ENCODE results near the gene GLI2.

GLI2 gene

DNA sequence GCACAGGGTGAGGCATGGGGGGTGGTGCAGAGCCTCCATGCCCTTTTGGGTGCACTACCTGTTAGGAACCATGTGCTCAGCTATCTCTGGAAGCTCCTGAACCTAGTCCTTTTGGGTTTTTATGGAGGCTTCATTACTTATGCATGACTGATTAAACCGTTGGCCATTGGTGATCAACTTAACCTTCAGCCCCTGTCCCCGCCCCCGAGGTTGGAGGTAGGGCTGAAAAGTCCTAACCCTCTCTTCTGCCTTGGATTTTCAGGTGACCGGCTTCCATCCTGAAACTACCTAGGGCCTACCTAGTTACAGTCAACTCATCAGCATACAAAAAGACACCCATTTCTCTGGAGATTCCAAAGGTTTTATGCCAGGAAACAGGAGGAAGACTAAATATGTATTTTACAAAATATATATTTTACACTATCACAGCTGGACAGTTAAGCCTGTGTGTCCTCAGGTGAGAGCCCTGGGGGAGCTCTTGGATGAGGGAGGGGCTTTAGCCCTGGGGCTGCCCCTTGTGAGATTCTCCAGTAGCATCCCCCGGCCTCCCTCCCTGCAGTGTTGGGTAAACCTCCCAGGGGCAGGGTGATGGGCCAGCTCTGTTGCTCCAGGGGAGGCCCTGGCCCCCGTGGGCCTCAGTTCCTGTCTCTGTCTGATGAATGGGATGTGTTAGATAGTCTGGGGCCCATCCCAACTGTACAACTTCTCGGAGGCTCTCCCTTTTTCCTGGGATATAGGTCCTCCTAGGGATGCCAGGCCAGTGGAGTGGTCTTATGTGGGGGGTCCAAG is 24.1 kb downstream of the GLI2 start:
- DNase-seq = no peak

DNA sequence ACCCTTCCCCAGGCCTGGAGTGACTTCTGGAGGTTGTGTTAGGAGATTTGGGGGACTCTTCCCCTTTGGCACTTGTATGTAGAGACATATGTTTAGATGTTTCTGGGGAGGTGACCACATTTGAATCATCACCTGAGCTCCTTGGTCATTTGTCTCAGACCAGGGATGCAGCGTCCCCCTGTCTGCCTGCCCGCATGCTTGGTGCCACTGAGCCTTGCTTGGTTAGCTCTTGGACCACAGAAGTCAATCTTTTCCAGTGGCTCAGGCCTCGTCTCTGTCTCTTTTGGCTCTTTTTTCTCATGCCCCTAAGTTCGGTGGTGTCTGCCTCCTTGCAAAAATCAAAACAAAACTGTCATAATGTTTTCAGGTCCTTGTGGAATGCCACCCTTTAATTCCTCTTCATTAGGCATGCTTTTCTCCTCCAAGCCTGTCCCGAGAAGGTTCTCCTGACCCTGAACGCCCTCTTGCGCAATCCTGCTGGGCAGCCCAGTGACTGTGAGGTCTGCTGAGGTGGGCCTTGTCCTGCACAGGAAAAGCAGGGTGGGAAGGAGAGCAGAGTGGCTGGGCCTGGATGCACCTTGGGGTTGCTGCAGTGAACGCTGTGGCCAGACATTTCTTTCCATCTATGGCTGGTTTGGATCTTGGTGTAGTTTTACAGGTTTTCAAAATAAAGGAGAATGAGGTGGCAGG is 24.9 kb downstream of the GLI2 start:
- no peak for DNase-seq

DNA sequence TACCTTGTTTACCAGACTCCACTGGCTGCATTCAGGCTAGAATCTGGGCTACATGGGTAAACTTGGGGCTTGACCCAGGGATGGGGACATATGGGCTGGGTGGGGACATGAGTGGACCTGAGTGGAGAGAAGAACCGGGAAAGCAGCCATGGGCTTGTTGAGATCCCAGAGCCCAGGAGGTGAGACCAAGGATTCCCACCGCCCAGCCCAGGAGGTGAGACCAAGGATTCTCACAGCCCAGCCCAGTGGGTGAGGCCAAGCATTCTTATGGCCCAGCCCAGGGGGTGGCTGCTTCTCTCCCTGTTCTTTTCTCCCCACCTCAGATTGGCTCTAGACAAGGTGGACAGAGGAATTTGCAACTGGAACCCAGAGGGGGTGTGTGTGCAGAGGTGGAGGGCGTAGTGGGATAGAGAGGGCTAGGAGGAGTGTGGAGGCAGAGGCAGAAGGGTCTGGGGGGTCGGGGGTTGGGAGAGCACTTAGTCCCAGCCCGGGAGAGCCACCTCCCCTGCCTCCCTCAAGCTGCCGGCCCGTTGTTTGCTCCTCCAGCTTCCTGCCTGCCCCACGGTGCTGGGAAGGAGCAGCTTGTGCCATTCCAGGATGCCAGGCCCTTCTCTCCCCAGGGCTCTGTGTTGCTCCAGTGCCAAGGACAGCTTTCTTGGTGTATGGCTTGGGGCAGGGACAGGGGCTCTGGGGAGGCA is 25.6 kb downstream of the GLI2 start:
- DNase-seq = no peak

DNA sequence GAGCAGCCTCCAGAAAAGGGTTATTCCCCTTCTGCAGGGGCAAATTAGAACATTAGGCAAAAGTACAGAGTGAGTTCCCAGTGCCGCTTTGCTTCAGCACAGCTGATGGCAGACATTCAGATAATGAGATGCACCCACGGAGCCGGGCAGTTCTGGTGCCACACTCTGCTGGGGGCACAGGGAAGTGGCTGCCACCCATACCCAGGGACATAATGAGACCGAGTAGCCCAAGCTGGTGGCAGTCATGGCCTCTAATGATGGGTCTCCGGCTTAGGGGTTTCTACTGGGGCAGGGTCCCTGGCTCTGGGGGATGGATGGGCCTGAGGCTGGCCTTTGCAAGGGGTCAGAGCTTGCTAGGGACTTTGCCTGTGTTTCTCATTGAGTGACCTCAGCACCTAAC is 26.2 kb downstream of the GLI2 start:
- no peak for DNase-seq

DNA sequence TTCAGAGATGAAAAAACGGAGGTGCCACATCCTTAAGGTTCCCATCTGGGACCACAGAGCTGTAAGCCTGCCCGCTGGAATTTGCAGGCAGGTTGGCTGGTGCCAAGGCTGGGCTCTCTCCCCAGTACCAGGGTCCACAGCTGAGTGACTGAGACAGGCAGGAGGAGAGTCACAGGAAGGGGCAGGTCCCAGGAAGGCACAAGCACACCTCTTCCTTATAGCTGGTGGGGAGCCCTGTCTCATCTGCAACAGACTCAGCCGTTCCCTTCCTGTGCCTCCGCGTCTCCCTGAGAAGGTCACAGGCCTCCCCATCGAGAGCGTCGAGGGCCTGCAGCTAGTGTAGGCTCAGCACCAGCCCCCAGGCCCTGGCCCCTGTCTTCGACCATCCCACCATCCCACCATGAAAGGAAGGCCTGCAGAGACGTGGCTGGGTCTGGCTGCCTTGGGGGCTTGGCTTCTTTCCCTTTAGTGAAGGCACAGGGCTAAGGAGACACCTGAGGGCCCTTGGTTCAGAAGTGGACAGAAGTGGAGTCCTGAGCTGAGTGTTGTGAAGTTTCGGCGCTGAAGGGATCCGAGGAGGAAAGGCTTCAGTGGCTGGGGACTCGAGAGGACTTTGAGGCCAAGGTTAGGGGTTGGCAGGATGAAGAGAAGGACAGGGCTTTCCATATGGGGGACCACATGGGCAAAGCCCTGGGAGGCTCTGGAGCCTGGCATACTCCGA is 26.8 kb downstream of the GLI2 start:
- no peak for DNase-seq

DNA sequence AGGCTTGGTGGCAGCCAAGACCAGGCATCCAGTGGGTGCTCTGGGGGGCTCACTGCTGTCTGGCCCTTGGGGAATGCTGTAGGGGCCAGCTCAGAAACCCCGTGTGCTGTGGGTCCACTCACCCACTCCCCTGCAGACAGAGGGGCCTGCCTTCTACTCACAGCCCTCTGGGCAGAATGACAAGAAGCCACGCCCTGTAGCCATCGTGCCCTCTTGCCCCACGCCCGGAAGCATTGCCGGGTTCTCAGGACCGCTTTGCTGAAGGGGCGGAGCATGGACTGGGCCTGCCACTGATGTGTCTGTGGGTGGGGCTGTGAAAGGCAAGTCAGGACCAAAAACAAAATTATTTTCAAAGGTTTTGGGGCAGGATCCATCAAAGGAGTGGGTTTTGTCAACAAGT is 27.8 kb downstream of the GLI2 start:
- DNase-seq = no peak

DNA sequence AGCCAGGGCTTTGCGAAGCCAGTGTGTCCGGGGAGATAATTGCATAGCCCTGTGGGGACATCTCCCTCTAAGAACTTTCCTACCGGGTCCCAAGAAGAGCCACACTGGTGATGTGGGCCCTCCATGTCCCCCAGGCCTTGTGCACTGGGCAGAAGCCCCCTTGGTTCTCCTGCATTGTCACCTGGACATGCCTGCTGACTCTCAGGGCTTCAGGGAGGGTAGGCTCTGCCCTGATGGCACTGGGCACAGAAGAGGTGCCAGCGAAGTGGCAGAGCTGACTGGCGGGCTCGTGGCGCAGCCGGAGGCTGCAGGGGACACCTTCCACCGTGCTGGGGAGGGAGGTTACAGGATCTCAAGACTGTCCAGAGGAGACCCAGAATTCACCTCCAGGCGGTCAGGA is 28.3 kb downstream of the GLI2 start:
- no peak for DNase-seq

DNA sequence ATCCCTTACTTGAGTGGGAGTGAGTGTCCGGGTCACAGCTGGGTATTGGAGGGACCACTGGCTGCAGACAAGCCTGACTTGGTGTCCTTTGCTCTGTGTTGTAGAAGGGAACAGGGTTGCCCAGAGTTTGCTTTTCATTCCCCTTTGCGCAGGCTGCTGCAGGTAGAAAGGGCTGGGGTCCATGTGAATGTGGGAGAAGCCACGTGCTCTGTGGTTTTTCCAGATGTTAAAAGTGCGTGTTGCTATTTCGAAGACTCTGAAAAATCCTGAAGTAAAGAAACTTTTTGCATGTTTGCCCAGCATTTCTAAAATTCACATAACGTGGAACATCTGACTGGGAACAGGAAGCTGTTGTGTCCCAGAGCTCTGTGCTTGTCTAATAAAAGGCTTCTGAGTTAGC is 28.8 kb downstream of the GLI2 start:
- DNase-seq = no peak

DNA sequence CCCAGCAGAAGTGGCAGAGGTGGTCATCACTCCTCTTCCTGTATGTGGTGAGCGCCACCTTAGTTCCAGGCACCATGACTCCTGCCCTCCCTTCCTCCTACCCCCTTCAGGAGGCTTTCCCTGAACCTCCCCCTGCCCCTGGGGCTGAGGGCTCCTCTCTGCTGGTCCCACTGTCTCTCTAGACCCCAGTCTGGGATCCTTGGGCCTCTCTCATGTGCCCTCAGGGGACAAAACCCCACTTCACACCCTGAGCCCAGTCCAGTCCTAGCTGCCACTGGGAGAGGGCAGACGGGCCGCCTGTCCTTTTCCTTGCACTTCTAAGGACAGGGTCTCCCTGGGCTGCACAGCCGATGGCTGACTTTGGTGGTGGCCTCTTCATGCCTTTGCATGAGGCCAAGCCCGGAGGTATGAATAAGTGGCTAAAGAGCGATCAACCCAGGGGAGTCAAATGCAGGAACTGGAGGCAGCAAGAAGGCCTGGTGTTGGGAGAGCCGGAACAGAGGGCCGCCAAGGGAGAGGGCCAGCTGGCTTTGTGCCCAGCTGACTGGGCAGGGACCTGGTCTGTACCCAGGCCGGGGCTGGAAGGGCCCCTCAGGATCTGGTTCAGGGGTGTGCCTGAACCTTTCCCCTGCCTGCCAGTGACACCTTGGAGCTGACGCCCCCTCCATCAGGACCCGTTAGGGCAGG is 29.5 kb downstream of the GLI2 start:
- DNase-seq = no peak

DNA sequence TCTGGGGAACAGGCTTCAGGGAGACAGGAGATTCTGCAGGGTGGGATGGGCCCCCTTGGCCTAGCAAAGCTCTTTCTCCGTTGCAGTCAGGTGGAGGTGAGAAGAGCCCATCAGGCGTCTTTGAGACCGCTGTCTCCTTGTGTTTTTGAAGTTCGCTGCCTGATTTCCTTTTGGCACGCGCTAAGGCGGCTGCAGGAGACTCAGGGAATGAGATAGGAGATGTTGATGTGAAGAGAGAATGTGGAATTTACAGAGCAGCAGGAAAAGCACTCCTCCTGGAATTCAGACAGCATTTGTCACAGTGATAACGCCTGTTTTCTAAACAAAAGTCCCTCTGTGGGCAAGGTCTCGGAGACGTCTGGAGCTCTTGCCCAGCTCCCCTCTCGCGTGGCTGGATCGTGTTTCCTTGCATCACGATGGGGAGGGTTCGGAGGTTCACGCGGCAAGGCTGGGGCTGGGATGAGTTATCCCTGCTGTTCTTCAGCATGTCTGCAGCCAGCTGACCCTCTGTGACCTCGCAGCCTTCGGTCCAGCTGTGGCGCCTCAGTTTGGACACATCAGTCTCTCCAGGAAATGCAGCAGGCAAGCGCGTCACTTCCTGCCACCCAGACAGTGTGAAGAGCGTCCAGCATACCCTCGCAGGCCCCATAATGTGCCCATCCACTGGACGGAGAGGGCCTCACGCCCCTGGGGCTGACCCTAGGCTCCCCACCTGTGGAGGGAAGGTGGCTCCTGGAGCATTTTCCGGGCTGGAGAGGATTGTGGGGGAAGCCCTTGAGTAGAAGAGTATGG is 30.2 kb downstream of the GLI2 start:
- DNase-seq = no peak

DNA sequence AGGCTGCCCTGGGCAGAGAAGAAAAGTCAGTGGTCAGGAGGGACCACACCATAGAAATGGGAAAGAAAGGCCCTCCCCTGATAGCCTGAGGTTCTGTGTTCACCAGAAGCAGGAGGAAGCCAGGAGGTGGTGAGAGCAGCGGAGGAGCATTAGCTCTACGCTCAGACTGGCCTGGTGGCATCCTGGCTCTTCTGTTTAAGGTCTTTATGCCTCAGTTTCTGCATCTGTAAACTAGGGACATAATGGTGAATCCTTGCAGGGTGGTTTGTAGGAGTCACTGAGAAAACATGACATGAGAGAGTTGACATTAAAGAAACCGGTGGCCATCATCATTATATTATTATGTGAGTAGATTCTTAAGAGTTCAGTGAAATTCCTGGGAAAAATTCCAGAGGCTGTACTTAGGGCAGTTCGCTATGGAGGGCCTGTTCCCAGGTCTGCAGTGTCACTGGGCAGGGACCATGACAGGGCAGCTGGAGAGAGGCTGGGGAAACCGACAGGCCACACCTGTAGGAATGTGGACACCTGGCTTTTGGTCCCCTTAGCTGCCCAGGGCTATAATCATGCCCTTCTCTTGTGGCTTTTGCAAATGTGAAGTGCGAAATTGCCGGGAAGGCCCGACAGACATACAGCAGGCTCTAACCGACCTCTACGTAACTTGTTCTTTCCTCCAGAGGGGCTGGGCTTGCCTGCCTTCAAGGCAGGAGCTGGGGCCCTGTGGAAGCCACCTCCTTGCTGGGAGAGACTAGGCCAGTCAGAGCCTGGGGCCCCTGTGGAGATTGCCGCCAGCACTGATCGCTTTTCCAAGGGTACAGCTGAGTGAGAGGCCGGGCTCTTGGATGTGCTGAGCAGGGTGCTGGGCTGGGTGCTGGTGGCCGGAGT is 31.0 kb downstream of the GLI2 start:
- no peak for DNase-seq

DNA sequence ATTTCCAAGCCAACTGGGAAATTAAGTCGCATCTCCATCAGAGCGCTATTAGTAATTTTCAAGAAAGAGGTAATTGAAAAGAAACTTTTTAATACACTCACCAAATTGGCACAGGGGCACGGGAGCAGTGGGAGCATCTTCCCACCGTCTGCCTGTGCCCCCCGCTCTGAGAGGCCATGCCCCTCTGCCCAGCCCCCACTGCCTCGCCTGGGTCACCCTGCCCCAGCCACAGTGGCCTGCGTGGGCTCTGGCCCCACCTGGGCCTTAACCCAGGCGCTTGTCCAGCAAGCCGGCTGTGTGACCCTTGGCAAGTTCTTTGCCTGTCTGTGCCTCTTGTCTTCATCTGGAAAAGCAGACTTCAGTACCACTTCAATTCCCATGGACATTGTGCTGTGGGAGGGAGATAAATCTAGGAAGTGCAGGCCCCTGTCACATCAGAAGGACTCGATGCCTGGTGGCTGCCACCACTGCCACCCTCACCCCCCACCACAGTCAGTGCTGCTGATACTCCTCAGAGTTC is 31.9 kb downstream of the GLI2 start:
- DNase-seq = no peak

DNA sequence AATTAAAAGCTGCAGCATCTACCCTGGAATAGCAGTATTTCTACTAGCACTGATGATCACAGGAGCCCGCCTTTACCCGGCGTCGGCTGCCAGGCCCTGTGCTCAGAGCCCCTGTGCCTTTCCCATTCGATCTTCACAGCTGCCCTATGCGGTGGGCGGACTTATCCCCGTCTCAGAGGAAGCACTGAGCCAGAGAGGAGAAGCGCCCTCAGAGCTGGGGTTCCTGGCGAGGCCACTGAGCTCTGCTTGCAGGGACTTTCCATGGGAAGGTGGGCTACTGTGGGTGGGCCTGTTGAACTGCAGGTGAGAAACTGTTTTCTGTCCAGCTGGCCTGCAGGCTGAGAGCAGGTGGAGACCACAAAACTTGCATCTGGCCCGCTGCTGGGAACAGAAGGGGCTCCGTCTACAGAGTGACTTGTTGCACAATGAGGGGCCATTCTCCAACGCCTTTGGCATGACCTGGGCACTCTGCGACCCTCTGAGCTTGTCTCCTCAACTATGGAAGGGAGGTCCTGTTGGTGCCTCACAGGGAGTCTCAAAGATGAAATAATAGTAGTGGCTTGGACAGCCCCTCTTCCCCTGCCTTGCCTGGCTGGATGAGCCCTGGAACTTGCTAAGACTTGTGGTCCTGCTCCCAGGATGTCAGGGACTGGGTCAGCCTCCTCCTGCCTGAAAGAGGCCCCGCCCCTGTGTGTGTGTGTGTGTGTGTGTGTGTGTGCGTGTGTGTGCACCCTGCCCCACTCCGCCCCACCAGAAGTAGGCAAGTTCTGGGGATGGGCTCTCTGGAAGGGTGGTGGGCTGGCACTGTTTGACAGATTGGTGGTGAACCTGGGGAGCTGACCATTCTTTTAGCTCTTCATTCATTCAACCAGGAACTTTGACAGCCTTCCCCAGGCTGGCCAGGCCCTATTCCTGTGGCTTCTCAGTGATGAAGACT is 32.7 kb downstream of the GLI2 start:
- DNase-seq = no peak

DNA sequence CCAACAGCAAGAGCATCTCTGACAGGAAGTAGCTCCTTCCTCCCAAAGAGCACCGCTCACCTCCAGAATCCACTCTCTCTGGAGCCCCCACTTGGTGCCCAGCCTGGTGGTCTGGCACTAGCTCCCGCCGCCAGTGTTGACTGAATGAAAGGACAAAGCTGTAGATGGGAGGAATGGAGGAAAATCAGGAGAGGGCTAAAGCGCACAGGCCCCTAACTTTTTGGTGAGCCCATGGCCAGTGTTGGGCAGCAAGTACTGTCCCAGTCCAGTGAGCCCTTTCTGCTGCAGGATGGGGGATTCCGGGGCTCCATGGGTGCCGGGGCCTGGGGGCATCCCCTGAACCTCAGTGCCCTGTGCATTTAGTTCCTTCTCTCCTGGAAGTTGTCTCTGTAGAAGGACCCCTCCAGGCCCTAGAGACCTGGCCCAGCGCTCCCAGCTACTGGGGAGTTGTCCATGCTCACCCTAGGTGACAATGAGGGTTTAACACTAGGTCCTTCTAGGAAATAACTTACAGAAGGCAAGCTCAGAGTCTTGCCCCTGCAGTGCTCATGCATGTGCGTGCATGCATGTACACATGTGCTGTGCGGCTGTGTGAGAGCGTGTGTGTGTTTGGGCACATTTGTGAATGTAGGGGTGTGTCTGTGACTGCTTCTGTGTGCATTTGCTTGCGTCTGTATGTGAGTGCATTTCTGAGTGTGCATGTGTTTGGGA is 33.6 kb downstream of the GLI2 start:
- DNase-seq = no peak

DNA sequence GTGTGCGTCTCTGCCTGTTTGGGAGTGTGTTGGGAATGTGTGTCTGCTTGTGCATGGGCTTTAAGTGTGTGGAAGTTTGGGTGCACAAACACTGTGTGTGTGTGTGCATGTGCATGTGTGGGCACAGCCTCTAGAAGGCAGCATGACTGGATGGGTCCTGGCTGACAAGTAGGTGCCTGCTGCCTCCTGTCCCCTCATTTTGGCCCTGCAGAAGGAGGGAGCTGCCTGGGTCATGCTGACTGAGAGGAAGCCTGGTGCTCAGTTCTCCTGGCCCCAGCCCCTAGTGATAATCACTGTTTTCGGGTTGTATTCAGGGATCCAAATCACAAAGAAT is 34.1 kb downstream of the GLI2 start:
- no peak for DNase-seq

DNA sequence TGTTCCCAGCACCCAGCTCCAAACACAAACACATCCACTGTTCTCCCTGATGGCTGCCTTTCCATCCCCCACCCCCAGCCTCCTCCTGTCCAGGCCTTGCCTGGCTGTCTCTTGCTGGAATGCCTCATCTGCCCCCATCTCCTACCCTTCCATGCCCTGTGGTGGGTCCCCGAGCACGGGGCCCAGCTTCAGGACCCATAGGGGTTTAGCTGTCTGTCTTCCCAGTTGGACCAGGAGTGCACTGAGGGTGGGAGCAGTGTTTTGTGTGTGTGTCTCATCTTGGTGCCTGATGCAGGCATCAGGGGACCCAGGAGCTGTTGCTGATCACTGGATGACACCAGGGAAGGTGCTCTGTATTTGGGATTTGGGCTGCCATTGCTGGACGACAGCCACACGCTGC is 34.5 kb downstream of the GLI2 start:
- no peak for DNase-seq

DNA sequence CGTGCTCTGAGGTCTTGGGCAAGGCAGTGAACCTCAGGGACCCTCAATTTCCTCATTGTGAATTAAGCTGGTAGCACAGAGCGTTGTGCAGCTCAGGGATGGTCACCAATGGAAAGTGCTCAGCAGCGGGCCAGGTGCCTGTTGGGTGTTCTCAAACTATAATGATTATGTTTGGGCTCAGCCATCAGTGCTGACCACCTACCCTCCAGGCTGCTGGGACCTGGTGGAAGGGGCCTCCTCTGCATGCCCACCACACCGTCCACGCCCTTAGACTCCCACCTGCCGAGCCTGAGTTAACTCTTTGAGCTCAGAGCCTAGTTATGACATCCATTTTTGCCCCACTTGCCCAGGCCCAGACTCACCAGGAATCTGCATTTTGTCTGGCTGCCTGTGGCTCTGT is 35.0 kb downstream of the GLI2 start:
- no peak for DNase-seq

DNA sequence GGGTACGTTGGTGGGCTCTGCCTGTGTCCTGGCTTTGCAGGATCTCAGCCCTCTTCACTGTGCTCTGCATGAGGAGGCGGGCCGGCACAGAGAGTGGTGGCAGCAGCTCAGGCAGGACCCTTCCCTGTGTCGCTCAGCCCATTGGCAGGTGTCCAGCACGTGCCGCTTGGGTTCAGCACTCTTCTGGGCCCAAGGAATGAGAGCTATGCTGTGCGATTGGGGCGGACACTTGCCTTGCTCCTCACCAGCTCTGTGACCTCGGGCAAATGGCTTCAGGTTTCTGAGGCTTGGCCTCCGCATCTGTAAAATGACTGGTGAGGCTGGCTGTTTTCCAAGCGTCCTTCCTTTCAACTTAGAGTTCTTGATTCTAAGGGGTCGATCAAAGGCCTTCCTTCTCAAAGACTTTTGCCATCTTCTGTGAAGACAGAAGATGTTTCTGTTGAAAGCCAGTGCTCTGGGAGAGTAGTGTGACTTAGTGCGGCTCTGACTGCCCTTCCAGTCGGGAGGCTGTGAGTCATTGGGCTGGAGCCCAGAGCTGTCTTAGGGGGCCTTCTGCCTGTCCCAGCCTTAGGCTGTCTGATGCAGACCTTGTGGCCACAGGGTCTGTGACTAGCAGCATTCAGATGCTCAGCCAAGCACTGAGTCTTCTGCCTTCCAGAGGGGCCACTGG is 35.6 kb downstream of the GLI2 start:
- no peak for DNase-seq

All from stimulated activated CD4-positive, alpha-beta T cell treated with anti-CD3 and anti-CD28 coated beads, Interleukin-4, amount 100 ng/mL, for 24 hours (primary cell).